ENCODE data around the gene RFTN2. TPM values are rescaled to one million over a fixed set of nuclear protein-coding genes. Genes with fewer than 3 reads are reported as not detected.
"Not testable (repeated sequence)": the region's sequence is repeated elsewhere in the genome, so short reads cannot be mapped to it uniquely, and the experiment has no call there.

The RFTN2 gene
- total RNA-seq, 2 donors from 2014 or later, result not detected

DNA sequence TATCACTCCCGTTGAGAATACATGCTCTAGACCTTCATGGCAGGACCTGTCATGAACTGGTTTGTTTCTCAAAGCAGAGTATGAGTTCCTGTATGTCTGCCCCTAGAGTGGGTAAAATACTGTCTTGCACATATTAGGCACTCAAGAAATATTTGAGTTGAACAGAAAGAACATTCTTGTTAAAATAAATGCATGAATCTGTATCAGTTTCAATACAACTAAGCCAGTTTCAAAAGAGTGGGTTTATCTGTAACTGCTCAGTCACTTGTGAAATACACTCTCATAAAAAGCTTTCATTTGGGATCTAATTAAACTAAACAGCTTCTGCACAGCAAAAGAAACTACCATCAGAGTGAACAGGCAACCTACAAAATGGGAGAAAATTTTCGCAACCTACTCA, 69.2 kb downstream of the RFTN2 start:
- DNase-seq (ENCODE audit: low spot score) (no peak), ATAC-seq (peak in 1 of 2 donors; percentile 66)
- H3K27me3 Mint-ChIP-seq, result peaks cover 1 to 10% of the 10 kb centered on the region in 2 donors
- no peaks in the 10 kb centered on the region for H3K9me3 Mint-ChIP-seq
- H3K27ac Mint-ChIP-seq, result peak overlapping the region in 1 of 2 donors; percentile 2
- no peaks in the 10 kb centered on the region for H3K36me3 Mint-ChIP-seq
- H3K4me3 Mint-ChIP-seq, result no peak overlapping the region
- H3K4me1 Mint-ChIP-seq (ENCODE audit: low read depth in 2 of 2), result peaks cover 5 to 6% of the 10 kb centered on the region in 2 donors

DNA sequence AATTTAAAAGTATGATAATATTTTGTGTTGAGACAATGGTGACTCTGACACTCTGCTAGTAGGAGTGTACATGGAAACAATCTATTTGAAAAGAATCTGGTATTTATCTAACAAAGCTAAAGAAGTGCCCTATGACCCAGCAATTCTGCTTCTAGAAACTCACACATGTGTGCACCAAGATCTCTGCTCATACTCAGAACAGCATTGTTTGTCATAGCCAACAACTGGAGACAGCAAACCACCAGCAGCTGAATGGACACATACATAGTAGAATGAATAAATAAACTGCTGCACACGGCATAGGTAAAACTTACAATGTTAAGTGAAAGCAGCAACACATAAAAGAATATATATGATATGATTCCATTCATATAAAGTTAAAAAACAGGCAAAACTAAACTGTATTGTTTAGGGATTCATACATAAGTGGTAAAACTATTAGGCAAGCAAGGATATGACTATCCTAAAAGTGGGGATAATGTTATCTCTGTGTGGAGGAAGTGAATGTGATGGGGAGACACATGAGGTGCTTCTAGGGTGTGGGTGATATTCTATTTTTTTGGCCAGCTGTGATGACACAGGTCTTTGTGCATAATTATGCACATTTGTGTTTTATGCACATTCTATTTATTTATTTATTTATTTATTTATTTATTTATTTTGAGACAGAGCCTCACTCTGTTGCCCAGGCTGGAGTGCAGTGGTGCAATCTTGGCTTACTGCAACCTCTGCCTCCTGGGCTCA, 71.1 kb downstream of the RFTN2 start:
- H3K4me1 Mint-ChIP-seq (ENCODE audit: low read depth in 2 of 2), result peaks cover 5 to 7% of the 10 kb centered on the region in 2 donors
- H3K27me3 Mint-ChIP-seq, result peaks cover under 1 to 5% of the 10 kb centered on the region in 2 donors
- H3K9me3 Mint-ChIP-seq, result no peaks in the 10 kb centered on the region
- no peaks in the 10 kb centered on the region for H3K36me3 Mint-ChIP-seq
- no peak for DNase-seq (ENCODE audit: low spot score)
- no peak overlapping the region for H3K4me3 Mint-ChIP-seq
- no peak overlapping the region for H3K27ac Mint-ChIP-seq
- no peak for ATAC-seq

DNA sequence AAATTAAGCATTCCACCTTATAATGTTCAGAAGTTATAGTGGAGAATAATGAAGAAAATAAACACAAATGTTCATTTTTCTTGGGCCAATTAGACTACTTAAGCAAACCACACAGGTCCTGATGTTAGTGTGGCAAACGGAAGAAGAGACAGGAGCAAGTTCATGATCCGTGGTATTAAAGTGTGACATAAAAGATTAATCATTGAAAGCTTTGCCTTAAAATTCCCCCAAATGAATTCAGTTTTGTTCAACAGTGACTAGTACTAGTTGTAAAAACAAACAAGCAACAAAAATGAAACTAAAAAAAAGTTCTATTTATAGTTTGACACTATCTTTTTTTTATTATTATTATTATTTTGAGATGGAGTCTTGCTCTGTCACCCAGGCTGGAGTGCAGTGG, 73.7 kb downstream of the RFTN2 start:
- Mint-ChIP-seq H3K9me3 (no peaks in the 10 kb centered on the region), H3K27ac (no peak overlapping the region), H3K4me1 (ENCODE audit: low read depth in 2 of 2) (peaks cover 5 to 9% of the 10 kb centered on the region in 2 donors), H3K27me3 (peaks cover 11 to 16% of the 10 kb centered on the region in 2 donors), H3K36me3 (no peaks in the 10 kb centered on the region), H3K4me3 (no peak overlapping the region)
- DNase-seq (ENCODE audit: low spot score) (no peak), ATAC-seq (no peak)

DNA sequence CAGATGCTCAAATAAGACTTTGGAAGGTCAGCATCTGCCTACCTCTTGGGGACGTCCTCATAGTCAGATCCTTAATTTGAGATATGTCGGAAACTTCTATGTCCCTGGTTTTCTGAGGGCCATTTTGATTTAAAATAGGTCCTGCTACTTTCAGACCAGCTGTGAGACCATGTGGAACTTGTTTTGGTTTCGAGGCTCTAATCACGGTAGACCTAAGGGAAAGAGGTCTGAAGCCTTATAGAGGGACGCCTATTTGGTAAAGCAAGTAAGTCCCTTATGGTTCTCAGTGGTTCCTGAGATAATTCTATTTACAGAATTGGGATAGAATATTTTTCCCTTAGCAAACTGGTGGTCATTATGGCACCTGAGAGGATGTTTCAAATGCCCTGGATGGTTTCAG, 75.1 kb downstream of the RFTN2 start:
- Mint-ChIP-seq H3K4me1 (ENCODE audit: low read depth in 2 of 2) (peaks cover 0 to 4% of the 10 kb centered on the region in 2 donors), H3K9me3 (no peaks in the 10 kb centered on the region), H3K27me3 (peaks cover 11 to 20% of the 10 kb centered on the region in 2 donors), H3K4me3 (no peak overlapping the region), H3K27ac (no peak overlapping the region), H3K36me3 (no peaks in the 10 kb centered on the region)
- DNase-seq (ENCODE audit: low spot score), result no peak
- ATAC-seq, result no peak

DNA sequence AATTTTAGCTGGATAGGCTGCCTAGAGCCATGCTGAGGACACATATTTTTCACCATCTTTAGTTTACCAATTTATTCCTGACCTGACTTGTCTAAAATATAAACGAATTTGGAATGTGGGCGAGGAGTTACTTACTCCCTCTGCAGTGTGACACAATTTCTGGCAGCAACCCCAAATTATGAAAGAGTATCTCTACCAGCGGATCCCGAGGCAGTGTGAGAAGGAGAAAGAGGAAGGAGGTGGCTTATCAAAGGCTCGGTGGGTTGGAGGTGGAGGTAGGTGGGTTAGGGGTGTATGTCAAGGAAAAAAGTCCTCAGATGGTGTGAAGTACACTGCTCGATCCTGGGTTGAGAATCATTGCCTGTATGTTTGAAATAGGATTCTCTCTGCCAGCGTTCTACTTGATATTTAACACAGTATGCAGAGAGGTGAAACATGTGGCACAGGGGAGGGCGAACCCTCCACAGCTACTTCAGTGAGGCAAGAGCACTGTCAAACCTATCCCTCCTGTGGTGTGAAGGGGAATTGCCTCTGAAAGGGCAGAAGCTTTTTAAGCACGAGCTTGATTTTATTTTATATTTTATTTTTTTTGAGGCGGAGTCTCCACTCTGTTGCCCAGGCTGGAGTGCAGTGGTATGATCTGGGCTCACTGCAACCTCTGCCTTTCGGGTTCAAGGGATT, 76.0 kb downstream of the RFTN2 start:
- H3K36me3 Mint-ChIP-seq, result no peaks in the 10 kb centered on the region
- H3K4me3 Mint-ChIP-seq, result no peak overlapping the region
- H3K4me1 Mint-ChIP-seq (ENCODE audit: low read depth in 2 of 2), result peaks cover 0 to 4% of the 10 kb centered on the region in 2 donors
- H3K9me3 Mint-ChIP-seq, result no peaks in the 10 kb centered on the region
- H3K27me3 Mint-ChIP-seq, result peaks cover 14 to 27% of the 10 kb centered on the region in 2 donors
- ATAC-seq (peak in 1 of 2 donors; percentile 53), DNase-seq (ENCODE audit: low spot score) (no peak)
- H3K27ac Mint-ChIP-seq, result no peak overlapping the region

DNA sequence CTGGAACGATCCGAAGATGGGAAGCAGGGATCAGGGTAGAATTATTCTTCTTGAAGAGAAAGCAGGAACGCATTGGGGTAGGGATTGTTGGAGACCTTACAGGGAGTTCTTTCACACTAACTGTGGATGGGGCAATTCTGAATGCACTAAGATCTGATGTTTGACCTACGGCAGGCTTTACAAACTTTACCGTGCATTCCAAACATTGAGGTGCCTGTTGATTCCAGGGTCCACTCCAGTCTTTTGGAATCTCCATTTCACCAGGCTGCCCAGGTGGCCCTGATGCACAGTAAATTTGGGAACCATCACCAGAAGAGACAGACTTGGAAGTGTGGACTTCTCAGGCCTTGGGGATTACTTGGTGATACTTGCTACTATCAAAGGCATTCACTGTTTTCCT, 76.9 kb downstream of the RFTN2 start:
- Mint-ChIP-seq H3K27ac (no peak overlapping the region), H3K4me3 (no peak overlapping the region), H3K36me3 (no peaks in the 10 kb centered on the region), H3K4me1 (ENCODE audit: low read depth in 2 of 2) (peaks cover 0 to 4% of the 10 kb centered on the region in 2 donors), H3K27me3 (peaks cover 14 to 27% of the 10 kb centered on the region in 2 donors), H3K9me3 (no peaks in the 10 kb centered on the region)
- ATAC-seq (no peak), DNase-seq (ENCODE audit: low spot score) (no peak)

DNA sequence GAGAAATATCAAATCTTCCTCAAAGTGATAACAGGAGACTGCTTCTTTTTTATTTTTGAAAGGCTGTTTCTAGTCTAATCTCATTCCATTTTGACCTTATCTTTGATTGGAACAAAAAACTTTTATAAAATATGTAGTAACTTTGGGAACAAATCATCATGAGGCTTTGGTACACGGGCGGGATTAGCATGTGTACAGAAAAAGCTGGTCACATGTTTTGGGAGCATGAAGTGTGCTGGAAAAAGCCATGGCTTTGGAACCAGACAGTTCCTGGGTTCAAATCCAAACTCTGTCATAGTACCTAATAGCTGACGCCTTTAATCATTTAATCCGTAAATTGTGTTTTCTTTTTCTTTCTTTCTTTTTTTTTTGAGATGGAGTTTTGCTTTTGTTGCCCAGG, 78.2 kb downstream of the RFTN2 start:
- DNase-seq (ENCODE audit: low spot score), result no peak
- Mint-ChIP-seq H3K36me3 (no peaks in the 10 kb centered on the region), H3K4me1 (ENCODE audit: low read depth in 2 of 2) (peaks cover 0 to 2% of the 10 kb centered on the region in 2 donors), H3K4me3 (no peak overlapping the region), H3K27ac (no peak overlapping the region), H3K9me3 (no peaks in the 10 kb centered on the region), H3K27me3 (peaks cover 11 to 27% of the 10 kb centered on the region in 2 donors)
- no peak for ATAC-seq

DNA sequence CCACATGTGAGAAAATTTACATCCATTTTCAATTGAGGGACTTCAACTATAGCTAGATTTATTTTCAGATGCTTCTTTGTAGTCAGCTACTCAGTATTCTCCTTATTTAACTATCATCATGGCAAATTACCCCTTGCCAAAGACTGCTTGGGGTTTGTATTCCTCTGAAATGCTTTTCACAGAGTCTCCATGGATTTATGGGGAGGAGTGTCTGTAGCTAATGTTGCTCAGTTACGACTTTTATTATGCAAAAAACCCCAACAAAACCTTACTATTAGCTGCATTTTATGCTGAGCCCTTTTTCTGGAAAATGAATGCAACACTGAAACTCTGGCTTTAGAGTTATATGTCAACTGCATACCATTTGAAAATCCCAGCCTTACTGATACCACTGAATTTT, 78.6 kb downstream of the RFTN2 start:
- no peak for DNase-seq (ENCODE audit: low spot score)
- no peak for ATAC-seq
- no peaks in the 10 kb centered on the region for H3K9me3 Mint-ChIP-seq

DNA sequence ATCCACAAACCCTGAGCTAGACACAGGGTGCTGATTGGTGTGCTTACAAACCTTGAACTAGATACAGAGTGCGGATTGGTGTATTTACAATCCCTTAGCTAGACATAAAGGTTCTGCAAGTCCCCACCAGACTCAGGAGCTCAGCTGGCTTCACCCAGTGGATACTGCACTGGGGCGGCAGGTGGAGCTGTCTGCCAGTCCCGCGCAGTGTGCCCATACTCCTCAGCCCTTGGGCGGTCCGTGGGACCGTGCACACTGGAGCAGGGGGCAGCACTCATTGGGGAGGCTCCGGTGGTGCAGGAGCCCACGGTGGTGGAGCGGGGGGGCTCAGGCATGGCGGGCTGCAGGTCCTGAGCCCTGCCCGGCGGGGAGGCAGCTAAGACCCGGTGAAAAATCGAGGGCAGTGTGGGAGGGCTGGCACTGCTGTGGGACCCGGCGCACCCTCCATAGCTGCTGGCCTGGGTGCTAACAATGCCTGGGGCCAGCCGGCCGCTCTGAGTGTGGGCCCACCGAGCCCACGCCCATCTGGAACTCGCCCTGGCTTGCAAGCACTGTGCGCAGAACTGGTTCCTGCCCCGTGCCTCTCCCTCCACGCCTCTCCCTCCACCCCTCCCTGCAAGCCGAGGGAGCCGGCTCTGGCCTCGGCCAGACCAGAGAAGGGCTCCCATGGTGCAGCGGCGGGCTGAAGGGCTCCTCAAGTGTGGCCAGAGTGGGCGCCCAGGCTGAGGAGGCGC, 83.9 kb downstream of the RFTN2 start:
- H3K4me3 Mint-ChIP-seq, result no peak overlapping the region
- peaks cover 6 to 19% of the 10 kb centered on the region in 2 donors for H3K27me3 Mint-ChIP-seq
- H3K27ac Mint-ChIP-seq, result no peak overlapping the region
- H3K4me1 Mint-ChIP-seq (ENCODE audit: low read depth in 2 of 2), result no peaks in the 10 kb centered on the region
- H3K36me3 Mint-ChIP-seq, result no peaks in the 10 kb centered on the region
- DNase-seq (ENCODE audit: low spot score) (no peak), ATAC-seq (no peak)
- H3K9me3 Mint-ChIP-seq, result no peaks in the 10 kb centered on the region

More for the DNA sequence above, 78.6 kb downstream of the RFTN2 start:
- Mint-ChIP-seq H3K36me3 (no peaks in the 10 kb centered on the region), H3K27me3 (peaks cover 11 to 27% of the 10 kb centered on the region in 2 donors), H3K4me3 (no peak overlapping the region), H3K4me1 (ENCODE audit: low read depth in 2 of 2) (peaks cover 0 to 2% of the 10 kb centered on the region in 2 donors), H3K27ac (no peak overlapping the region)

DNA sequence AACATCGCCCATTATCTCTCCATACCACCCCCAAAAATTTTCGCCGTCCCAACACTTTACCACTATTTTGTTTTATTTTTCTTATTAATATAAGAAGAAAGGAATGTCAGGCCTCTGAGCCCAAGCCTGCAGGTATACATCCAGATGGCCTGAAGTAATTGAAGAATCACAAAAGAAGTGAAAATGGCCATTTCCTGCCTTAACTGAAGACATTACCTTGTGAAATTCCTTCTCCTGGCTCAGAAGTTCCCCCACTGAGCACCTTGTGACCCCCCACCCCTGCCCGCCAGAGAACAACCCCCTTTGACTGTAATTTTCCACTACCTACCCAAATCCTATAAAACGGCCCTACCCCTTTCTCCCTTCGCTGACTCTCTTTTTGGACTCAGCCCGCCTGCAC, 88.1 kb downstream of the RFTN2 start:
- ATAC-seq; H3K9me3 Mint-ChIP-seq; H3K36me3 Mint-ChIP-seq; H3K27me3 Mint-ChIP-seq; H3K4me3 Mint-ChIP-seq; H3K27ac Mint-ChIP-seq; DNase-seq (ENCODE audit: low spot score); H3K4me1 Mint-ChIP-seq (ENCODE audit: low read depth in 2 of 2): not testable (repeated sequence)

DNA sequence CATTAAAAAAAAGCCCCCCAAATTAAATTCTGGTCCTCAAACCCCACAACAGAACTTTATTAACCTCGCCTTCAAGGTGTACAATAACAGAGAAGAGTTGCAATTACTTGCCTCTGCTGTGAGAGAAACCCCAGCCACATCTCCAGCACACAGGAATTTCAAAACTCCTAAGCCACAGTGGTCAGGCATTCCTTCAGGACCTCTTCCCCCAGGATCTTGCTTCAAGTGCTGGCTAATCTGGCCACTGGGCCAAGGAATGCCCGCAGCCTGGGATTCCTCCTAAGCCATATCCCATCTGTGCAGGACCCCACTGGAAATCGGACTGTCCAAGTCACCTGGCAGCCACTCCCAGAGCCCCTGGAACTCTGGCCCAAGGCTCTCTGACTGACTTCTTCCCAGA, 95.2 kb downstream of the RFTN2 start:
- DNase-seq (ENCODE audit: low spot score); H3K27me3 Mint-ChIP-seq; H3K27ac Mint-ChIP-seq; H3K4me3 Mint-ChIP-seq; ATAC-seq; H3K36me3 Mint-ChIP-seq; H3K9me3 Mint-ChIP-seq; H3K4me1 Mint-ChIP-seq (ENCODE audit: low read depth in 2 of 2): not testable (repeated sequence)

DNA sequence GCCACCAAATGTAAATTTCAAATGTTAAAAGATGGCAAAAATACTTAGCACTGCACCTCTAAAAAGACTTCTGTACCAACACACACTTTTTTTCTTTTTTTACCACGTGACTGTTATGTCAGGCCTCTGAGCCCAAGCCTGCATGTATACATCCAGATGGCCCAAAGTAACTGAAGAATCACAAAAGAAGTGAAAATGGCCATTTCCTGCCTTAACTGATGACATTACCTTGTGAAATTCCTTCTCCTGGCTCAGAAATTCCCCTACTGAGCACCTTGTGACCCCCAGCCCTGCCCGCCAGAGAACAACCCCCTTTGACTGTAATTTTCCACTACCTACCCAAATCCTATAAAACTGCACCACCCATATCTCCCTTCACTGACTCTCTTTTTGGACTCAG, 97.1 kb downstream of the RFTN2 start:
- not testable (repeated sequence) for H3K36me3 Mint-ChIP-seq; H3K9me3 Mint-ChIP-seq; DNase-seq (ENCODE audit: low spot score); ATAC-seq; H3K4me1 Mint-ChIP-seq (ENCODE audit: low read depth in 2 of 2); H3K4me3 Mint-ChIP-seq; H3K27me3 Mint-ChIP-seq; H3K27ac Mint-ChIP-seq

DNA sequence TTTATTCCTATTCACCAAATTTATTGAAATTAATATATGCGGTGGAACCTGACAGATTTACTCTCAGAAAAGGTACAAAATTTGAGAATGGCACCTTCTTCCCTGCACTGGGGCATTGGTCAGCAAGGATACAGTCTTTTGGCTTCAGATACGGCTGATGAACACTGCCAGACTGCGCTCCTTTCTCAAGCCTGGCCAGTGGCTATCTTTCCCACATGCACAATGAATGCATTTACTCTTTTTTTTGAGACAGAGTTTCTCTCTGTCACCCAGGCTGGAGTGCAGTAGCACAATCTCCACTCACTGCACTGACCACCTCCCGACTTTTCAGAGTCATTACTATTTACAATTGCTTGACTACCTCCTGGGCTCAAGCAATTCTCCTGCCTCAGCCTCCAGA, 97.9 kb downstream of the RFTN2 start:
- H3K4me1 Mint-ChIP-seq (ENCODE audit: low read depth in 2 of 2), result no peaks in the 10 kb centered on the region
- H3K27ac Mint-ChIP-seq, result no peak overlapping the region
- H3K27me3 Mint-ChIP-seq, result no peaks in the 10 kb centered on the region
- no peaks in the 10 kb centered on the region for H3K9me3 Mint-ChIP-seq
- H3K36me3 Mint-ChIP-seq, result peaks cover 12% of the 10 kb centered on the region
- ATAC-seq, result no peak
- H3K4me3 Mint-ChIP-seq, result no peak overlapping the region
- no peak for DNase-seq (ENCODE audit: low spot score)

DNA sequence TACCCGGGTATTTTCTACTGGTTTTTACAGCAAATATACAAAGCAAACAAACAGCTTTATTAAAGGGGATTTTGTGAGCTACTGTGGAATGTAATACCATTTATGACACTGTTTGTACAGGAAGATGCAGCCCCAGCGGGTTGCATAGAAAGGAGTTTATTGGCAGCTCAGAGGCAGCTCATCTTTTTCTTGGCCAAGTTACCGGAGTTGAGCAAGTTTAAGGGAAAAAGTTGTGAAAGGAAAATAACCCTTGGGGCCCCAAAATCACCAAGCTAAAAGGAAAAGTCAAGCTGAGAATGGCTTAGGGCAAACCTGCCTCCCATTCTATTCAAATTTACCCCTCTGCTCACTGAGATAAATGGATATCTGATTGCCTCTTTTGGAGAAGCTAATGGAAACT, 98.8 kb downstream of the RFTN2 start:
- DNase-seq (ENCODE audit: low spot score) (no peak), ATAC-seq (no peak)
- no peaks in the 10 kb centered on the region for H3K27me3 Mint-ChIP-seq
- no peaks in the 10 kb centered on the region for H3K4me1 Mint-ChIP-seq (ENCODE audit: low read depth in 2 of 2)
- H3K9me3 Mint-ChIP-seq, result no peaks in the 10 kb centered on the region
- H3K27ac Mint-ChIP-seq, result no peak overlapping the region
- peaks cover 17% of the 10 kb centered on the region for H3K36me3 Mint-ChIP-seq
- H3K4me3 Mint-ChIP-seq, result no peak overlapping the region
